Measurements from ENCODE around the gene ISOC2.
A peak's percentile ranks its signal among the peaks of the same experiment; 100 is the strongest.

The ISOC2 gene

DNA sequence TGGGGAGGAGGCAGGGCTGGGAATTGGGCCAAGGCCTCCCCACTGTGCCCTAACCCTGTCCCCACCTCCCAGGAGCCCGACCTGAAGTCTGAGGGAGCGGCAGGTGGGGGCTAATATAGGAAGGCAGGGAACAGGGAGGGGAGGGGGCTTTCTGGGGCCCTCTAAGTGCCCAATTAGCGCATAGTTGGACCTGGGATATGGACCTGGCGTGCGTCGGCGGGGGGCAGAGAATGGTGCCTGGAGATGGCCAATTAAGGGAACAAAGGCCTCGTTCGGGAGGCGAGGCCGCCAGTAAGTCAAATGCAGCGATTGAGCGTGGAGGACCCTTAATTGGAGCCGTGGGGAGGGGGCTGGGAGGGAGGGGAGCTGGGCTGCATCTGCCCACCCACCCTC, 3.2 kb upstream of the ISOC2 start, which contains the start of gene C19orf85:
Gene C19orf85 (minus strand): TSS at position 90 of the 393 bp plus-strand sequence. CDS start 197 bp downstream, outside the sequence.
- H3K4me3 ChIP-seq (ENCODE audit: low read depth in 1 of 2, low read length in 2 of 2) = no peak within 1 kb of the TSS

DNA sequence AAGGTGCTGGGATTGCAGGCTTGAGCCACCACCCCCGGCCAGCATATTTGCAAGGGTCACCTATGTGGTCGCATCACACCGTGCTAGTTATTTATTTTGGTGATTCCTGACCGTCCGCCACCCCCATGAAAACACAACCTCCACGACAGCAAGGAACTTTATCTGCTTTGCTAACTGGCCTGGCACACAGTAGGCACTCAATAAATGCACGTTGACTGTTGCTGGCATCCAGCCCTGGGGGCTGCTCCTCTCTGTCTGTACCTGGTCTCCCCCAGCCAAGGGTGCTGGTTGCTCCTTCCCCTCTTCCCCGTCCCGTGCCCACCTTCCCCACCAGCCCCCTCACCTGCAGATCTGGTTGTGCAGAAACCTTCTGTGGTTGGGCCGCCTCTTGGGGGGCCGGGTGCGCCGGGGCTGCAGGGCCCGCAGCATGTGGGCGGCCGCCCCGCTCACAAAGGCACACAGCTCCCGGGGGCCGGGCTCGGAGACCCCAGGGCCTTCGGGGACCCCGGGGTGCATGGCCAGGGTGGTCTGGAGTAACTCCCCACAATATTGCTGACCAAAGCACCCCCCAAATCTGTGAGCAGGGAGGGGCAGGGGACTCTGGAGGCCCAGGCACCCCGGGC, 2.7 kb upstream of the ISOC2 start:
- no peaks in the 10 kb centered on the region for H3K36me3 ChIP-seq (ENCODE audit: insufficient read depth, low read length)
- no peak overlapping the region for H3K4me2 ChIP-seq (ENCODE audit: insufficient read depth, low read length)
- no peak for TF ChIP-seq EZH2 (IDR thresholded peaks at IDR 0.05; ENCODE audit: borderline replicate concordance, low read depth, low read length, severe bottlenecking)
- no peak for TF ChIP-seq CTCF (IDR thresholded peaks at IDR 0.05; ENCODE audit: borderline replicate concordance, extremely low read depth, low read length, poor library complexity, severe bottlenecking)
- H3K27ac ChIP-seq (ENCODE audit: low read length) = no peak overlapping the region
- H3K4me3 ChIP-seq (ENCODE audit: low read depth in 1 of 2, low read length in 2 of 2) = no peak overlapping the region
- H2AFZ ChIP-seq (ENCODE audit: low read depth, low read length) = no peak overlapping the region
- H3K4me1 ChIP-seq (ENCODE audit: insufficient read depth, low read length) = peaks cover 41% of the 10 kb centered on the region
- no peak overlapping the region for H3K9ac ChIP-seq (ENCODE audit: low read depth, low read length)
- H3K79me2 ChIP-seq (ENCODE audit: insufficient read depth, low read length) = peaks cover 21% of the 10 kb centered on the region
- H3K27me3 ChIP-seq (ENCODE audit: insufficient read depth, low read length, poor library complexity) = no peaks in the 10 kb centered on the region
- H3K9me3 ChIP-seq (ENCODE audit: insufficient read depth, low read length, severe bottlenecking) = no peaks in the 10 kb centered on the region
- H4K20me1 ChIP-seq (ENCODE audit: insufficient read depth, low read length) = 0 out of 2 replicates have a peak, but pooled peaks cover 4% of the 10 kb centered on the region
- no peak for ATAC-seq (ENCODE audit: insufficient read depth, low read depth)
- no peak for DNase-seq

More for the DNA sequence above, 3.2 kb upstream of the ISOC2 start, which contains the start of gene C19orf85:
- Histone ChIP-seq H3K27ac (ENCODE audit: low read length) (no peak within 1 kb of the TSS), H2AFZ (ENCODE audit: low read depth, low read length) (no peak within 1 kb of the TSS), H3K79me2 (ENCODE audit: insufficient read depth, low read length) (peaks cover 17% of the 10 kb centered on the region), H4K20me1 (ENCODE audit: insufficient read depth, low read length) (0 out of 2 replicates have a peak, but pooled peaks cover 4% of the 10 kb centered on the region), H3K9me3 (ENCODE audit: insufficient read depth, low read length, severe bottlenecking) (no peaks in the 10 kb centered on the region), H3K9ac (ENCODE audit: low read depth, low read length) (peak within 1 kb of the TSS; percentile 7; the same call in 1 of the 2 replicates), H3K4me2 (ENCODE audit: insufficient read depth, low read length) (no peak within 1 kb of the TSS), H3K27me3 (ENCODE audit: insufficient read depth, low read length, poor library complexity) (no peaks in the 10 kb centered on the region), H3K4me1 (ENCODE audit: insufficient read depth, low read length) (peaks cover 38% of the 10 kb centered on the region), H3K36me3 (ENCODE audit: insufficient read depth, low read length) (no peaks in the 10 kb centered on the region)
- DNase-seq (no peak), ATAC-seq (ENCODE audit: insufficient read depth, low read depth) (no peak)
- no peak for TF ChIP-seq EZH2 (IDR thresholded peaks at IDR 0.05; ENCODE audit: borderline replicate concordance, low read depth, low read length, severe bottlenecking)
- no peak for TF ChIP-seq CTCF (IDR thresholded peaks at IDR 0.05; ENCODE audit: borderline replicate concordance, extremely low read depth, low read length, poor library complexity, severe bottlenecking)

DNA sequence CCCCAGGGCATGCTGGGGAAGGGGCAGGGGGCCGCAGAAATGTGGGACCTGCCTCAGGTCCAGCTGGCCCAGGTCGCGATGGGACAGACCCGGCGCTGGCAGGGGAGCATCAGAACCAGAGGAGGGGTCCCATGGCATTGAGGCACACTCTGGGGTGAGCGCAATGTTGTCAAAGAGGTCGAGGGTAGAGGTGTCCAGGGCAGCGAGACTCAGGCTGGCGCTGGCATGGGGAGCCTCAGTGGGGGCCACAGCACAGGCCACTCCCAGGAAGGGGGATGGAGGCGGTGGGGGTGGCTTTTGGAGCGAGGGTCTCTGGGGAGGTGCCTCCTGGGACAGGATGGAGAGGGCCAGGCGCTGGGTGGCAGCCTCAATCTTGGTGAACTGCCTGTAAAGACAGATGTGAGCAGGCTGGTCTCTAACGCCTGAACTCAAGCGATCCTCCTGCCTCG, 2.2 kb upstream of the ISOC2 start:
- Histone ChIP-seq H4K20me1 (ENCODE audit: insufficient read depth, low read length) (0 out of 2 replicates have a peak, but pooled peaks cover 7% of the 10 kb centered on the region), H3K4me2 (ENCODE audit: insufficient read depth, low read length) (no peak overlapping the region), H2AFZ (ENCODE audit: low read depth, low read length) (no peak overlapping the region), H3K4me1 (ENCODE audit: insufficient read depth, low read length) (peaks cover 41% of the 10 kb centered on the region), H3K27ac (ENCODE audit: low read length) (no peak overlapping the region), H3K79me2 (ENCODE audit: insufficient read depth, low read length) (peaks cover 24% of the 10 kb centered on the region), H3K4me3 (ENCODE audit: low read depth in 1 of 2, low read length in 2 of 2) (no peak overlapping the region), H3K9me3 (ENCODE audit: insufficient read depth, low read length, severe bottlenecking) (no peaks in the 10 kb centered on the region), H3K27me3 (ENCODE audit: insufficient read depth, low read length, poor library complexity) (no peaks in the 10 kb centered on the region), H3K9ac (ENCODE audit: low read depth, low read length) (peak overlapping the region; percentile 7; the same call in 1 of the 2 replicates), H3K36me3 (ENCODE audit: insufficient read depth, low read length) (no peaks in the 10 kb centered on the region)
- no peak for DNase-seq
- no peak for TF ChIP-seq CTCF (IDR thresholded peaks at IDR 0.05; ENCODE audit: borderline replicate concordance, extremely low read depth, low read length, poor library complexity, severe bottlenecking)
- TF ChIP-seq EZH2 (IDR thresholded peaks at IDR 0.05; ENCODE audit: borderline replicate concordance, low read depth, low read length, severe bottlenecking) = no peak
- no peak for ATAC-seq (ENCODE audit: insufficient read depth, low read depth)

Data from DND-41 (cell line).